Stimulated activated CD8-positive, alpha-beta memory T cell treated with anti-CD3 and anti-CD28 coated beads, Interleukin-15, amount 100 ng/mL, for 24 hours (primary cell): Measurements from ENCODE around the gene VIPR2.
"Not testable (repeated sequence)": the region's sequence is repeated elsewhere in the genome, so short reads cannot be mapped to it uniquely, and the experiment has no call there.

ENCODE experiments used
- DNase-seq: peaks from one replicate; pipeline ENCODE4 v3.0.0-alpha.2; 2020; ENCODE audit warnings: low read depth

Gene VIPR2

DNA sequence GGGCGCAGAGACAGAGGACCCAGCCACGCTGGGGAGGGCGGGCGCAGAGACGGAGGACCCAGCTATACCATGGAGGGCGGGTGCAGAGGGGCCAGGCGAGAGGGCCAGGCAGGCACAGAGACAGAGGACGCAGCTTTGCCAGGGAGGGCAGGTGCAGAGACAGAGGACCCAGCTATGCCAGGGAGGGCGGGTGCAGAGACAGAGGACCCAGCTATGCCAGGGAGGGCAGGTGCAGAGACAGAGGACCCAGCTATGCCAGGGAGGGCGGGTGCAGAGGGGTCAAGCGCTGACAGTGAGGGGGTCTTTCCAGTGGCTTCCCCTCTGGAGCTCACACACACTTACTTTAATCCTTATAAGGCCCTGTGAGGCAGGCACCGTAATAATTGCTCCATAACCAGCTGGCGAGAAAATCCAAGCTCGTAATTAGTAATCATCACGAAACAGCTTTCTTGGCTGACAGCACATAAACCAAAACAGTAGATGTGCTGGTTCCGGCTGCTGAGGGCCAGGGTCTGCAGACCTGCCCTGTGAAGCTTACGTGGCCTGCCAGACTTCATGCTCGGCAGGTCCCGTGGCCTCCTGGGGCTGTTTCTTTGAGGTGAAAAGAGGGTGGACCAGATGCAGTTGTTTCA is 137.2 kb downstream of the VIPR2 start:
- DNase-seq = no peak

- DNase-seq = no peak
These were observed 138.0 kb downstream of the VIPR2 start for GRCh38 chr7:159006610-159007130.

- DNase-seq = not testable (repeated sequence)
These were observed 138.6 kb downstream of the VIPR2 start for GRCh38 chr7:159006022-159006609.

GRCh38 chr7:159005618-159006017 is 139.0 kb downstream of the VIPR2 start:
- no peak for DNase-seq

- no peak for DNase-seq
These were observed 140.3 kb downstream of the VIPR2 start for GRCh38 chr7:159004411-159004810.

DNA sequence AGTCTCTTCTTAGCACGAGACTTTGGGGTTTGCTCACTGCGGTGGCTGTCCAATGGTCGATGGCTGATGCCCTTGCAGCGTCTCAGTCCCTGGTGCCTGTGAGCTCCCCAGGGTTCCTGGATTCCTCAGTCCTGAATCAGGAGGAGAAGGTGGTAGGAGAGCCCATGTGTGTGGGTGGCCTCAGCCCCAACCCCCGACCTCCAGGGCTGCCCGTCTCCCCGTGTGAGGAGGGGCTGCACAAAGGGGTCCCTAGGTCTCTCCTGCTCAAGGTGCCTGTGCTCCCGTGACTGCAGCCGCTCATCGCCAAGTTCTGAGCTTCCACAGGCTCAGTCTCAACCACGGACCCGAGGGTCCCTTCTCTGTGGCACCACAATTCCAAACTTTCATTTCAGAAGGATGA is 142.9 kb downstream of the VIPR2 start:
- DNase-seq = no peak

- no peak for DNase-seq
These were observed 143.7 kb downstream of the VIPR2 start for GRCh38 chr7:159000859-159001435.

DNA sequence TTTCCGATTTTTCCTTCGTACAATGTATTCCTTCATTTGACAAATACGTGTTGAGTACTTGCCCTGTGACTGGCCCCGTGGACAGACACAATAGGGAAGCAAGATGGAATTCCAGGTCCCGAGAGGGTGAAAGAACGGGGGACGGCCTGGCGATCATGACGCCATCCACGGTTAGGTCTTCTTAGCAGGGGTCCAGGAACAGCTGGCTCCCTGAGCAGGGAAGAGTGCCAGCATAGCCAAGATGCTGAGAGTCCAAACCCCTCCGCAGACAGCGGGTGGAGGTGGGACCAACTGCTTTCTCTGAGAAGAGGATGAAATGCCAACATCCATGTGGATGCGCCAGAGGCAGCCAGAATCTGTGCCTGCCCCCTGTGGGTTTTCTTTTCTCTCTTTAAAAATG is 144.6 kb downstream of the VIPR2 start:
- DNase-seq = no peak

DNA sequence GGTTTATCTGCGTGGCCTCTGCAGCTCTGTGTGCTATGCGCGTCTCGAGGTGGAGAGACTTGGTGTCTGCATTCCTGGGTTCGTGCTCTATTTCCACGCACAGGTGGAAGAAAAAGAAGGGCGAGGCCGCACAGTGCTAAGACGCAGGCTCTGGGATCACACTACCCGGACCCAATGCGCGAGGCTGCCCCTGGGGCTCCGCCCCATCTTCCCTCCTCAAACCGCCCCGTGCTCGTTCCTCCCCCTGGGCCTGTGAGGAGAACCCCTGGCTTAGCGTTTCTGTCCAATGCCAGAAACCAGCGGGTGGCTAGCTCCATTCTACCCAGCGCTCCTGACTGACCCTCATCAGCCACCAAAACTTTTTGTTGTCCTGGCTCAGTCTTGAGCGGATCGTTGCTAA is 145.2 kb downstream of the VIPR2 start:
- DNase-seq = no peak

DNA sequence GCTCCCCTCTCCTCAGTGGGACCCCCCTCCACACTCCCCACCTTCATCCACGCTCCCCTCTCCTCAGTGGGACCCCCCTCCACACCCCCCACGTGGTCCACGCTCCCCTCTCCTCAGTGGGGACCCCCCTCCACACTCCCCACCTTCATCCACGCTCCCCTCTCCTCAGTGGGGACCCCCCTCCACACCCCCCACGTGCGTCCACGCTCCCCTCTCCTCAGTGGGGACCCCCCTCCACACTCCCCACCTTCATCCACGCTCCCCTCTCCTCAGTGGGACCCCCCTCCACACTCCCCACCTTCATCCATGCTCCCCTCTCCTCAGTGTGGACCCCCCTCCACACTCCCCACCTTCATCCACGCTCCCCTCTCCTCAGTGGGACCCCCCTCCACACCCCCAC is 146.4 kb downstream of the VIPR2 start:
- not testable (repeated sequence) for DNase-seq

DNA sequence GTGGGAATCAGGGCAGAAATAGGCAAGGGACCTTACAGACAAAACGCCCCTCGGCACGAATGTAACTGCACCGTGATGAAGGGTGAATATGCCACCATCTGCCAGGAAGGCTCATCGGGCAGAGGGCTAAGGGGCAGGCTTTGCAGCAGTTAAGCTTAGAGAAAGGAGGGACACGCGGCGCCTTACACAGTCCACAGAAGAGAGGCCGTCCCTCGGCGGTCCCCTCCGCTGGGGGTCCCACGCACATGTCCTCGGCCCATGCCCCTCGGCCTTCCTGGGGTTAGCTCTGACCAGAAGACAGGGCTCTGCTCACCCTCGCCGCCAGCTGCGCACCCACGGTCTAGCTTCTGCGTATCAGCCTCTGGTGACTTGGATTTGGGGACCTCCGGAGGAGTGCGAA is 147.2 kb downstream of the VIPR2 start:
- DNase-seq = no peak

DNA sequence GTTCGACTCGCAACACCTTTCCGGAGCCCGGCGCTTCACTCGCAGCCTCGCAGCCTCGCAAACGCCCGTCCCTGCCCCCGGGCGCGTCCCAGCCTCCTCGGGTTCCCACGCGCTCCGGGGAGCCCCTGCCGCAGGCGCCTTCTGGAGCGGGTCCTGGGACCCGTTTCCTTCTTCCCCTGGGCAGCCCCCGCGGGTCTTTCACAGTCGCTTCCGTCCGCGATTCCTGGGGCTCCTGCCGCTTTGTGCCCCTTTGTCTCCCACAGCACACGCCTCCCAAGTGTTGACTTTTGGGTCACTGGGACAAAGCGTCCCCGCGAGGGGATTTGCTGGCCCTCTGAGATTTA is 147.6 kb downstream of the VIPR2 start:
- no peak for DNase-seq

- no peak for DNase-seq
These were observed 148.2 kb downstream of the VIPR2 start for GRCh38 chr7:158996214-158997109.

DNA sequence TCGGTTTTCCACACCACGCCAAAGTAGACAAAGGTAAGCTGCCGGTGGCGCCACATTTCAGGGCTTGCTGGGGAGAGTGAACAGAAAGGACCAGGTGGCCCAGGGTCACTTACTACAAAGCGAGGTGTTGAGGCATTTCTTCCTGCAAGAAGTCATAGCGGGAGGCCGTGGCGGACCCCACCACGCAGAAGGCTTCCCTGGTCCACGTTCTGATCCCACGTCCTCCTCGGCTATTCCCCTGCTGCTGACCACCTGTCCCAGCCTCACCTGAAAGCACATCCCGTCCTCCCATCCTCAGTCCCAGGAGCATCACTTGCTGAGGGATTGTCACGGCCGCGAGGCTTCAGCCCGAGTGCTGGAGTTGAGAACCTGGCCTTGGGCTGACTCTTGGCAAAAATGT is 149.2 kb downstream of the VIPR2 start:
- no peak for DNase-seq

- DNase-seq = no peak
These were observed 150.0 kb downstream of the VIPR2 start for GRCh38 chr7:158994687-158995086.

- DNase-seq = no peak
These were observed 151.1 kb downstream of the VIPR2 start for GRCh38 chr7:158993591-158993990.

DNA sequence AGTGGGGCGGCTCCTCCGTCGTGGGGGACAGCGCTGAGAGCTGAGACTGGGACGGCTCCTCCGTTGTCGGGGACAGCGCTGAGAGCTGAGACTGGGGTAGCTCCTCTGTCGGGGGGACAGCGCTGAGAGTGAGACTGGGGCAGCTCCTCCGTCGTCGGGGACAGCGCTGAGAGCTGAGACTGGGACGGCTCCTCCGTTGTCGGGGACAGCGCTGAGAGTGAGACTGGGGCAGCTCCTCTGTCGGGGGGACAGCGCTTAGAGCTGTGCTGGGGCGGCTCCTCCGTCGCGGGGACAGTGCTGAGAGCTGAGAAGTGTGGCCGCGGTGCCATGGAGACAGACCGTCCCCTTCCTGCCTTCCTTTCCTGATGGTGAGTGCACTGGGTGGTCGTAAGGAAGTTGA is 151.9 kb downstream of the VIPR2 start:
- DNase-seq = no peak

DNA sequence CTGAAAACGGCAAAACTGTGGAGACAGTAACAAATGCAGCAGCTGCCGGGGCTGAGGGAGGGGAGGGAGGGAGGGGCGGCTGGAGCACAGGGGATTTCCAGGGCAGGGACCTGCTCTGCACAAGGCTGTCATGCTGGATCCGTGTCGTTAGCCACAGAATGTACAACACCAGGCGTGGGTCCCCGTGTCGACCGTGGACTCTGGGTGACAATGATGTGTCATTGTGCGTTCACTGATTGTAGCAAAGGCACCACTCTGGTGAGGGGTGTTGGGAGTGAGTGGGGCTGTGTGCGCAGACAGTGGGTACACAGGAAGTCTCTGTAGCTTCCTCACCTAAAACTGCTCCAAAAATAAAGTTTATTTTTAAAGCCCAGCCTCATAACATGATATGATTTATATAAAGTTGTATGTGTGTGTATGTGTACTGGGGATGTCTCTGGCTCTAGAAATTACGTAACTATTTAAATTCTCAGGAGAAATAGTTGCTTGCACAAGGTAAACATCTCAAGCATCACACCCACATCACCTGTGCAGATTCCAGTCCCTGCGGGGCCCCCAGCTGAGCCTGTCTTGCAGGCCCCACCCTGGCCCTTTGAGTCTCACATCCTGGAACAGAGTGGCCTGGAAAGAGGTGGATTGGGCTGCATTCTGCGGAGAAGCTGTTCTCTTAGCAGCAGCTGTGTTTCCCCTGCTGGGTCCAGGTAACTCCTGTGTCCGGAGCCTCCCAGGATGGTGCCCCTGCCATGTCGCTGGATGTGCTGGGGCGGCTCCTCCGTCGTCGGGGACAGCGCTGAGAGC is 152.6 kb downstream of the VIPR2 start:
- DNase-seq = no peak

DNA sequence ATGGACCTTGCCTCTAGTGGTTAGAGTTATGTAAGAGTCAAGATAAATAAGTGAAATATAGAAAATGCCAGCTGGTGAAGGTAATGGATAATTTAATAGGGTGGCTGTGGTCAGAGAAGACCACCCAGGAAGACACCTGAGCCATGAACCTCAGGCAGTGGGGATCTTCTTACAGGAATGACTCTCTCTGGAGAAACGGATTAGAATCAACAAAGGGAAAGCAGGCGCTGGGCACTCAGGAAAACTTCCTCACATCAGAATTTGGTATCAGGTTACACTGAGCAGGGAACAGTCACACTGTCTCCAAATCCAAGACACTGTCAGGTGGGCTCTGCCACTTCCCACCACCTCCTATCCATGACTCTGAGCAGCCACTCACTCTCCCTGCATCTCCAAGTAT is 155.7 kb downstream of the VIPR2 start:
- DNase-seq = no peak

GRCh38 chr7:158988302-158988862 is 156.3 kb downstream of the VIPR2 start:
- DNase-seq = no peak

GRCh38 chr7:158987691-158988090 is 157.0 kb downstream of the VIPR2 start:
- DNase-seq = no peak

DNA sequence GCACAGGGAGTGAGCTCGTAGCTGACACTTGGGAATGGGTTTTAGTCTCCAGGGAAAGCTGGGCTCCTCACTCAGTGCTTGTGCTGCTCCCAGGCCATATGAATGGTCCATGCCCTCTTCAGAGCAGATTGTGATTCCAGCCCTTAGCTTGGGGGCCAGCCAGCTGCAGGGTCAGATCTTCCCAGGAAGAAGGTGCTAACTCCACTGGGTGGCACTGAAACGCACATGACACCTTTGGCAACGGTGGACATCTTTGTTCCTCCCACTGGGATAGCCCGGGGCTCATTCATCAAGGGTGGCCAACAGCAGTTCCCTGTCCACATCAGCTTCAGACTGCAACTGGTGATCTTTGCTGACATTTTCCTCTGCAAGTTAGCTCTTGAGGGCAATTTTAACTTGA is 159.1 kb downstream of the VIPR2 start:
- no peak for DNase-seq
